Measurements from ENCODE around the gene APOD. TPM values are rescaled to one million over a fixed set of nuclear protein-coding genes. Genes with fewer than 3 reads are reported as not detected.

The APOD gene
- total and polyA plus RNA-seq, 2 donors from 2014 or later: 12.9 to 24.4 TPM

GRCh38 chr3:195580744-195581443 lies 2.8 kb downstream of the APOD start:
- FAIRE-seq: no peak
- intact Hi-C loops (cut with DNase I): no loop called here
- no peaks in the 10 kb centered on the region for H3K27me3 ChIP-seq (ENCODE audit: control insufficient read depth, insufficient read depth, low read length)
- peak in 1 of 5 donors; percentile 8 for DNase-seq
- H3K9ac ChIP-seq (ENCODE audit: low read length in 3 of 3): no peak overlapping the region
- no peak overlapping the region for H3K4me3 ChIP-seq (ENCODE audit: low read length in 3 of 3)
- H3K4me1 ChIP-seq (ENCODE audit: control insufficient read depth in 2 of 3, insufficient read depth in 2 of 3, low read depth in 1 of 3, low read length in 3 of 3): no peaks in the 10 kb centered on the region
- TF ChIP-seq CTCF (IDR thresholded peaks at IDR 0.05; ENCODE audit: borderline replicate concordance, extremely low read depth, insufficient read depth): no peak
- no peaks in the 10 kb centered on the region for H3K36me3 ChIP-seq (ENCODE audit: control insufficient read depth in 2 of 3, insufficient read depth in 3 of 3, low read length in 3 of 3)
- H3K9me3 ChIP-seq (ENCODE audit: control insufficient read depth in 2 of 3, insufficient read depth in 1 of 3, low read length in 3 of 3): no peaks in the 10 kb centered on the region
- no peak overlapping the region for H3K27ac ChIP-seq (ENCODE audit: low read depth in 2 of 2, low read length in 2 of 2)

GRCh38 chr3:195579281-195579680 lies 4.5 kb downstream of the APOD start:
- TF ChIP-seq CTCF (IDR thresholded peaks at IDR 0.05; ENCODE audit: borderline replicate concordance, extremely low read depth, insufficient read depth): no peak
- no peak overlapping the region for H3K27ac ChIP-seq (ENCODE audit: low read depth in 2 of 2, low read length in 2 of 2)
- intact Hi-C loops (cut with DNase I): no loop called here
- no peaks in the 10 kb centered on the region for H3K9me3 ChIP-seq (ENCODE audit: control insufficient read depth in 2 of 3, insufficient read depth in 1 of 3, low read length in 3 of 3)
- no peaks in the 10 kb centered on the region for H3K4me1 ChIP-seq (ENCODE audit: control insufficient read depth in 2 of 3, insufficient read depth in 2 of 3, low read depth in 1 of 3, low read length in 3 of 3)
- H3K27me3 ChIP-seq (ENCODE audit: control insufficient read depth, insufficient read depth, low read length): no peaks in the 10 kb centered on the region
- DNase-seq (no peak), FAIRE-seq (no peak)
- H3K36me3 ChIP-seq (ENCODE audit: control insufficient read depth in 2 of 3, insufficient read depth in 3 of 3, low read length in 3 of 3): no peaks in the 10 kb centered on the region
- no peak overlapping the region for H3K9ac ChIP-seq (ENCODE audit: low read length in 3 of 3)
- H3K4me3 ChIP-seq (ENCODE audit: low read length in 3 of 3): no peak overlapping the region

GRCh38 chr3:195578565-195578964 lies 5.2 kb downstream of the APOD start:
- H3K9ac ChIP-seq (ENCODE audit: low read length in 3 of 3): no peak overlapping the region
- H3K36me3 ChIP-seq (ENCODE audit: control insufficient read depth in 2 of 3, insufficient read depth in 3 of 3, low read length in 3 of 3): no peaks in the 10 kb centered on the region
- intact Hi-C loops (cut with DNase I): no loop called here
- FAIRE-seq: no peak
- TF ChIP-seq CTCF (IDR thresholded peaks at IDR 0.05; ENCODE audit: borderline replicate concordance, extremely low read depth, insufficient read depth): no peak
- H3K9me3 ChIP-seq (ENCODE audit: control insufficient read depth in 2 of 3, insufficient read depth in 1 of 3, low read length in 3 of 3): no peaks in the 10 kb centered on the region
- DNase-seq: no peak
- H3K27ac ChIP-seq (ENCODE audit: low read depth in 2 of 2, low read length in 2 of 2): no peak overlapping the region
- no peaks in the 10 kb centered on the region for H3K27me3 ChIP-seq (ENCODE audit: control insufficient read depth, insufficient read depth, low read length)
- no peak overlapping the region for H3K4me3 ChIP-seq (ENCODE audit: low read length in 3 of 3)
- H3K4me1 ChIP-seq (ENCODE audit: control insufficient read depth in 2 of 3, insufficient read depth in 2 of 3, low read depth in 1 of 3, low read length in 3 of 3): no peaks in the 10 kb centered on the region

All from kidney (tissue), 14 donors.